ENCODE results near the gene PTPRD. TPM values are rescaled to one million over a fixed set of nuclear protein-coding genes. Genes with fewer than 3 reads are reported as not detected.
A peak's percentile ranks its signal among the peaks of the same experiment; 100 is the strongest.

The PTPRD gene
- total and polyA plus RNA-seq, 2 experiments from 2014 or later, result 11.5 to 58.0 TPM

- H3K27ac Mint-ChIP-seq, result no peak overlapping the region
- H3K36me3 ChIP-seq (ENCODE audit: insufficient read depth), result no peaks in the 10 kb centered on the region
- H3K4me1 Mint-ChIP-seq, result peaks cover 40% of the 10 kb centered on the region
- H3K27me3 Mint-ChIP-seq (ENCODE audit: insufficient read depth, low read depth, poor library complexity), result no peaks in the 10 kb centered on the region
- no peaks in the 10 kb centered on the region for H3K9me3 Mint-ChIP-seq
- H3K4me3 ChIP-seq, result no peak overlapping the region
- H3K4me3 Mint-ChIP-seq, result no peak overlapping the region
- H3K27ac ChIP-seq (ENCODE audit: low read depth), result no peak overlapping the region
- H3K9me2 ChIP-seq (ENCODE audit: insufficient read depth), result no peaks in the 10 kb centered on the region
- peak; percentile 42 for ATAC-seq
- H4K20me1 ChIP-seq (replicated peaks; ENCODE audit: insufficient read depth), result no peaks in the 10 kb centered on the region
- H3F3A ChIP-seq (replicated peaks; ENCODE audit: low read depth), result no peaks in the 10 kb centered on the region
- no peak for DNase-seq (ENCODE audit: low spot score)
- no peaks in the 10 kb centered on the region for H3K36me3 Mint-ChIP-seq (ENCODE audit: low read depth)
- no peak overlapping the region for H2AFZ ChIP-seq
- H3K4me1 ChIP-seq (ENCODE audit: insufficient read depth), result peaks cover 45% of the 10 kb centered on the region
- TF ChIP-seq NANOG (IDR thresholded peaks at IDR 0.05; ENCODE audit: borderline replicate concordance), result no peak
- TF ChIP-seq ETS1 (IDR thresholded peaks at IDR 0.05), result no peak
- no peak for TF ChIP-seq ZNF331 (CRISPR knock-in tag; IDR thresholded peaks at IDR 0.05; ENCODE audit: low read depth)
- no peak for TF ChIP-seq REST (IDR thresholded peaks at IDR 0.05; ENCODE audit: unreplicated experiment)
- TF ChIP-seq ZNF114 (CRISPR knock-in tag; IDR thresholded peaks at IDR 0.05), result no peak
- no peak for TF ChIP-seq STAT1 (IDR thresholded peaks at IDR 0.05; ENCODE audit: unreplicated experiment)
- no peak for TF ChIP-seq EZH2phosphoT487 (IDR thresholded peaks at IDR 0.05; ENCODE audit: unreplicated experiment)
- H3K4me2 ChIP-seq, result no peak overlapping the region
- H3K79me2 ChIP-seq (replicated peaks; ENCODE audit: insufficient read depth), result peaks cover 16% of the 10 kb centered on the region; the same call in 1 of the 2 replicates
- H3K27me3 ChIP-seq (ENCODE audit: insufficient read depth), result no peaks in the 10 kb centered on the region
These were observed 1929.3 kb downstream of the PTPRD start for GRCh38 chr9:8683496-8683895.

GRCh38 chr9:8680658-8681057 is 1932.1 kb downstream of the PTPRD start:
- Histone ChIP-seq H3K27me3 (ENCODE audit: insufficient read depth) (no peaks in the 10 kb centered on the region), H4K20me1 (replicated peaks; ENCODE audit: insufficient read depth) (no peaks in the 10 kb centered on the region), H3F3A (replicated peaks; ENCODE audit: low read depth) (no peaks in the 10 kb centered on the region), H3K36me3 (ENCODE audit: insufficient read depth) (no peaks in the 10 kb centered on the region), H3K4me2 (0 out of 2 replicates have a peak overlapping the region, but pooled peaks have one; percentile 18), H2AFZ (no peak overlapping the region), H3K4me1 (ENCODE audit: insufficient read depth) (peaks cover 61% of the 10 kb centered on the region), H3K79me2 (replicated peaks; ENCODE audit: insufficient read depth) (peaks cover 13% of the 10 kb centered on the region), H3K9me2 (ENCODE audit: insufficient read depth) (no peaks in the 10 kb centered on the region), H3K4me3 (no peak overlapping the region), H3K27ac (ENCODE audit: low read depth) (no peak overlapping the region)
- no peak for DNase-seq (ENCODE audit: low spot score)
- no peak overlapping the region for H3K27ac Mint-ChIP-seq
- no peaks in the 10 kb centered on the region for H3K36me3 Mint-ChIP-seq (ENCODE audit: low read depth)
- no peaks in the 10 kb centered on the region for H3K27me3 Mint-ChIP-seq (ENCODE audit: insufficient read depth, low read depth, poor library complexity)
- H3K4me3 Mint-ChIP-seq, result no peak overlapping the region
- no peaks in the 10 kb centered on the region for H3K9me3 Mint-ChIP-seq
- no peak for ATAC-seq
- no peak for TF ChIP-seq JUNB (IDR thresholded peaks at IDR 0.05; ENCODE audit: unreplicated experiment)
- no peak for TF ChIP-seq REST (IDR thresholded peaks at IDR 0.05; ENCODE audit: unreplicated experiment)
- no peak for TF ChIP-seq STAT1 (IDR thresholded peaks at IDR 0.05; ENCODE audit: unreplicated experiment)
- no peak for TF ChIP-seq NANOG (IDR thresholded peaks at IDR 0.05; ENCODE audit: borderline replicate concordance)
- no peak for TF ChIP-seq EZH2 (IDR thresholded peaks at IDR 0.05; ENCODE audit: low read depth, unreplicated experiment)
- peaks cover 55% of the 10 kb centered on the region for H3K4me1 Mint-ChIP-seq
